GM06990 (cell line): ENCODE data around the gene KIAA1549.

Experiments used
- DNase-seq: peaks from one replicate; pipeline ENCODE4 v3.0.0-alpha.2; 2011; ENCODE audit not compliant: insufficient read length; ENCODE audit errors: extremely low read depth
- H3K27me3 ChIP-seq: replicated peaks from 2 replicates; pipeline ENCODE4 v1.6.0; 2011; ENCODE audit warnings: low read length; ENCODE audit not compliant: control insufficient read depth, insufficient read depth
- H3K36me3 ChIP-seq: 2 replicates; pipeline ENCODE4 v1.5.1; 2011; ENCODE audit warnings: low read length; ENCODE audit not compliant: control insufficient read depth, insufficient read depth
- H3K4me3 ChIP-seq: replicated peaks from 2 replicates; pipeline ENCODE4 v1.5.1; 2011; ENCODE audit warnings: low read depth, mild to moderate bottlenecking, control low read depth, low read length
- TF ChIP-seq, protein P1 (sequence below): IDR thresholded peaks from 2 replicates; pipeline ENCODE4 v1.5.1; 2011; ENCODE audit warnings: low read length, control low read depth, mild to moderate bottlenecking, inconsistent platforms; ENCODE audit not compliant: insufficient read depth, poor library complexity, severe bottlenecking

The KIAA1549 gene

DNA sequence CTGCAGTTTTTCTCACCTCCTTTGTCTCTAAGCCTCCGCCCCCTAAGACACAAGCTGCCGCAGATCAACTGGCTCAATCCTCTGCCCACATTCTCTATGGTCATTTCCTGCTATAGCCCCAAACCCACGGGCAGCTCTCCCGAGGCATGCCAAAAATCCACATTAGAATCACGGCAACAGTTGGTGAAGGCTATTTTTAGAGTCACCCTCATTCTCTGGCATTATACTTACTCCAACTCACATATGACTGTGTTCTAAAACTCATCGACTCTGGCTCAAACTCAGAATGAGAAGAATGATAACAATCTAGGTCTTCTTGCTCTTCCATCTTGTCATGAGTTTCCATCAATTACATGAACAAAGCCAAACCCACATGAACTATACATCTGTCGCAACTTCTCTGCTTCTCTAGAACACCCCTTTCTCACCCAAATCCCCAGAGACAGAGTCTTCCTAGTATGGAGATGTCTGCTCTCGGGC is 10.9 kb upstream of the KIAA1549 start:
- Histone ChIP-seq H3K36me3 (no peaks in the 10 kb centered on the region), H3K27me3 (no peaks in the 10 kb centered on the region), H3K4me3 (no peak overlapping the region)
- TF ChIP-seq, protein P1, sequence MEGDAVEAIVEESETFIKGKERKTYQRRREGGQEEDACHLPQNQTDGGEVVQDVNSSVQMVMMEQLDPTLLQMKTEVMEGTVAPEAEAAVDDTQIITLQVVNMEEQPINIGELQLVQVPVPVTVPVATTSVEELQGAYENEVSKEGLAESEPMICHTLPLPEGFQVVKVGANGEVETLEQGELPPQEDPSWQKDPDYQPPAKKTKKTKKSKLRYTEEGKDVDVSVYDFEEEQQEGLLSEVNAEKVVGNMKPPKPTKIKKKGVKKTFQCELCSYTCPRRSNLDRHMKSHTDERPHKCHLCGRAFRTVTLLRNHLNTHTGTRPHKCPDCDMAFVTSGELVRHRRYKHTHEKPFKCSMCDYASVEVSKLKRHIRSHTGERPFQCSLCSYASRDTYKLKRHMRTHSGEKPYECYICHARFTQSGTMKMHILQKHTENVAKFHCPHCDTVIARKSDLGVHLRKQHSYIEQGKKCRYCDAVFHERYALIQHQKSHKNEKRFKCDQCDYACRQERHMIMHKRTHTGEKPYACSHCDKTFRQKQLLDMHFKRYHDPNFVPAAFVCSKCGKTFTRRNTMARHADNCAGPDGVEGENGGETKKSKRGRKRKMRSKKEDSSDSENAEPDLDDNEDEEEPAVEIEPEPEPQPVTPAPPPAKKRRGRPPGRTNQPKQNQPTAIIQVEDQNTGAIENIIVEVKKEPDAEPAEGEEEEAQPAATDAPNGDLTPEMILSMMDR: no peak
- no peak for DNase-seq

DNA sequence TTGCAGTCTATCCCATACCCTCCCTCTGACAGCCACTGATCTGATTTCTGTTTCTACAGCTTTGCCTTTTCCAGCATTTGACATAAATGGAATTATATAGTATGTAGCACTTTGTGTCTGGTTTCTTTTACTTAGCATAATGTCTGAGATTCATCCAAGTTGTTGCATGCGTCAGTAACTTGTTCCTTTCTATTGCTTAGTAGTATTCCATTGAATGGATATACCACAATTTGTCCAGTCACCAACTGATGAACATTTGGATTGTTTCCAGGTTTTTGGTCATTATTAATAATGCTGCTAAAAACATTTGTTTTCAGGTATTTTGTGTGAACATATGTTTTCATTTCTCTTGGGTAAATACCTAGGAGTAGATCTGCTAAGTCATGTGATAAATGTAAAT is 6.5 kb upstream of the KIAA1549 start:
- Histone ChIP-seq H3K4me3 (no peak overlapping the region), H3K27me3 (no peaks in the 10 kb centered on the region), H3K36me3 (no peaks in the 10 kb centered on the region)
- TF ChIP-seq, protein P1: no peak
- DNase-seq: no peak

DNA sequence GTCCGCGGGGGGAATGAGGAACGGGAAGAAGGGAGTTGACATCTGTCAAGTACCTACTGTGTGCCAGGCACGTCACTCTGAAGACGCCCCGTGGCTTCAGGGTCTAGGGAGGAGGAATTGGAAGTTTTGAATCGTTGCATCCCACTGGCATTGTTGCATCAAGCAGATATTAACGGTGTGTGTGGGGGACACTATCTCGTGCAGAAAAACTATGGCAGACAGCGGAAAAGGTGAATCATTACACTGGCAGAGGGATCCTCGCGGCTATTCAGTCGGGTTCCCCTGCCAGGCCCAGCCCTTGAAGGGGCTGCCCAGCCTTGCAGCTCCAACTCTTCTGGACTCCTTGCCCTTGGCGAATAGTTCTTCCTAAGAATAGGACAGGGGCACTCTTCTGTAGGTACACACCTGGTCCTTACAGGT is 1.0 kb upstream of the KIAA1549 start:
- no peaks in the 10 kb centered on the region; the same call in none of the 2 replicates for H3K27me3 ChIP-seq
- no peaks in the 10 kb centered on the region for H3K36me3 ChIP-seq
- peak overlapping the region; percentile 63 for H3K4me3 ChIP-seq
- no peak for DNase-seq
- TF ChIP-seq, protein P1: no peak

DNA sequence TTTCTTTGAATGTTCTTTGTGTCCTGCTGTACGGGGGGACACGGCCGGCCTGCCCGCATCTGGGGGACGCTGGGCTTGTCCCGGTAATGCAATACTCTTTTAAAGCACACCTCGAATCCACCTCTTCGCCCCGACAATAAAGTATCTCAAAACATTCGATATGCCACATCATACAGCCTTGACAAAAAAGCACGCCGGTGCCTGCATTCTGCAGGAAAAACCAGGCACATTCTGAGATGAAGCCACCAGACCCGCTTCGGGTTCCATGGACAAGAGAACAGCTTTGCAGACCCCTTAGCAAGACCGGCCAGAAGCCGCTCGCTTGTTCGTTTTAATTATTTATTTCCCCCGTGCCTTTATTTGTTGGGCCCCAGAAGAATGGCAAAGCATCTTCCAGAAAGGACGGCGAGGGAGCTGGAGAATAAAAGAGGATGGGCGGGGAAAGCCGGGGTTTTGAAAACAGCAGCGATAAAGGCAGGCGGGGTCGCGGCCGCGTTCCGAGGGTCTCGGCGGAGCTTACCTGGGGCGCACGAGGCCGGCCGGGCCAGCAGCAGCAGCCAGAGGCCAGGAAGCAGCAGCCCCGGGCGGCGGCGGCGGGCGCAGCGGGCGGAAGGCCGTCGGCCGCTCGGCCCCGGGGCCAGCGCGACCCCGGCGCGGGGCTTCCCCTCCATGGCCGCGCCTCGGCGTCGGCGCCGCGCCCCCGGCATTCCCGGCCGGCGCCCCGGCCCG is 462 bp downstream of the KIAA1549 start:
- Histone ChIP-seq H3K4me3 (peak overlapping the region; percentile 65), H3K27me3 (no peaks in the 10 kb centered on the region; the same call in none of the 2 replicates), H3K36me3 (no peaks in the 10 kb centered on the region)
- TF ChIP-seq, protein P1: no peak
- no peak for DNase-seq

DNA sequence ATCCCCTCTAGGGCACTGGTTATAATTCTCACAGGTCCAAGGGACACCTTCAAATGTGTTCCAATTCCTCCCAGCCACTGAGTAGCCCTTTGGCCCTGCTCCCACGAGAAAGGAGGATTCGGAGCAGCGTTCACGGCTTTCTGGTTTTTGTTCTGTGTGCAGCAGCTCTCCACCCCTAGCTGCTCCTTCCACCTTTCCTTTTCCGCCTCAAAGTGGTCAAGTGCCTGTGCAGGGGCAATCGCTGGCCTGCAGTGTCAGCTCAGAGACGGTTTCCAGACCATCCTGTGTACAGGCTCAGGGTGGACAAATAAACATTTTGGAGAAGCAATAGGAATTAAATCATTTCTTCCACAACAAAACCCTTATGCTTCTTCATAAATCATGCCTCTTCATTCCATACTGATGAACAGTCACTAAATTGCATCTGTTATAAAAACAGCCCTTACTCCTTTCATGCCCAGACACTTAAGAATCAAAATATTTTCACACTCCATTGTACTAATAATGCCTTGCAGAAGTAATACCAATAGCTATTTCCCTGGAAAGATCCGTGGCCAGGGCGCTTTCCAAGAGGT is 1.1 kb downstream of the KIAA1549 start:
- H3K4me3 ChIP-seq: peak overlapping the region; percentile 65
- TF ChIP-seq, protein P1: no peak
- no peaks in the 10 kb centered on the region; the same call in none of the 2 replicates for H3K27me3 ChIP-seq
- H3K36me3 ChIP-seq: no peaks in the 10 kb centered on the region
- DNase-seq: no peak
